ENCODE measurements around the gene ID1. TPM values are rescaled to one million over a fixed set of nuclear protein-coding genes. Genes with fewer than 3 reads are reported as not detected.

ID1 gene
- total and polyA plus RNA-seq, 2 experiments from 2014 or later = 221 to 479 TPM

GRCh38 chr20:31615416-31615815, 10.3 kb downstream of the ID1 start:
- no peak for DNase-seq (ENCODE audit: low spot score)
- Histone ChIP-seq H3K27ac (ENCODE audit: low read depth) (no peak overlapping the region), H4K20me1 (replicated peaks; ENCODE audit: insufficient read depth) (no peaks in the 10 kb centered on the region), H3F3A (replicated peaks; ENCODE audit: low read depth) (peaks cover 19% of the 10 kb centered on the region; the same call in 1 of the 2 replicates), H3K9me2 (ENCODE audit: insufficient read depth) (no peaks in the 10 kb centered on the region; the same call in none of the 2 replicates), H3K4me3 (no peak overlapping the region), H3K4me2 (no peak overlapping the region), H3K4me1 (ENCODE audit: insufficient read depth) (peaks cover 6% of the 10 kb centered on the region), H2AFZ (no peak overlapping the region), H3K27me3 (ENCODE audit: insufficient read depth) (no peaks in the 10 kb centered on the region), H3K79me2 (replicated peaks; ENCODE audit: insufficient read depth) (no peaks in the 10 kb centered on the region), H3K36me3 (ENCODE audit: insufficient read depth) (no peaks in the 10 kb centered on the region)
- no peak for ATAC-seq
- H3K4me3 Mint-ChIP-seq = no peak overlapping the region
- peaks cover 3% of the 10 kb centered on the region; the same call in 1 of the 3 replicates for H3K9me3 Mint-ChIP-seq
- no peak overlapping the region for H3K27ac Mint-ChIP-seq
- TF ChIP-seq EZH2 (IDR thresholded peaks at IDR 0.05; ENCODE audit: low read depth, unreplicated experiment) (no peak), CREB1 (CRISPR knock-in tag; IDR thresholded peaks at IDR 0.05; ENCODE audit: low read depth) (no peak), JUNB (IDR thresholded peaks at IDR 0.05; ENCODE audit: unreplicated experiment) (no peak), ZNF462 (CRISPR knock-in tag; IDR thresholded peaks at IDR 0.05) (no peak), NANOG (IDR thresholded peaks at IDR 0.05; ENCODE audit: borderline replicate concordance) (no peak), ETS1 (IDR thresholded peaks at IDR 0.05) (no peak), REST (IDR thresholded peaks at IDR 0.05; ENCODE audit: unreplicated experiment) (no peak), EZH2phosphoT487 (IDR thresholded peaks at IDR 0.05; ENCODE audit: unreplicated experiment) (no peak), POLR2AphosphoS5 (IDR thresholded peaks at IDR 0.05; ENCODE audit: low read depth) (no peak), ZNF114 (CRISPR knock-in tag; IDR thresholded peaks at IDR 0.05) (no peak), CTCF (conservative IDR thresholded peaks at IDR 0.05; ENCODE audit: low read depth in 2 of 2) (no peak), STAT1 (IDR thresholded peaks at IDR 0.05; ENCODE audit: unreplicated experiment) (no peak), ZNF331 (CRISPR knock-in tag; IDR thresholded peaks at IDR 0.05; ENCODE audit: low read depth) (no peak)
- H3K27me3 Mint-ChIP-seq (ENCODE audit: insufficient read depth, low read depth, poor library complexity) = peaks cover 26% of the 10 kb centered on the region
- H3K4me1 Mint-ChIP-seq = peaks cover 7% of the 10 kb centered on the region
- no peaks in the 10 kb centered on the region for H3K36me3 Mint-ChIP-seq (ENCODE audit: low read depth)
